Loucy (cell line): ENCODE measurements around the gene CFAP45.

Source experiments
- H2AFZ ChIP-seq: fragments of 200-600 bp; sonication (generic); 2 replicates; pipeline ENCODE4 v1.6.0; 2016; ENCODE audit warnings: antibody characterized with exemption, mild to moderate bottlenecking, low read length, moderate library complexity
- H3F3A ChIP-seq: fragments of 200-600 bp; 2 replicates; pipeline ENCODE4 v1.6.0; 2016; ENCODE audit warnings: antibody characterized with exemption, low read depth, mild to moderate bottlenecking
- H3K27me3 ChIP-seq: fragments of 200-600 bp; sonication (generic); 2 replicates; pipeline ENCODE4 v1.6.1; 2014; ENCODE audit warnings: low read length, mild to moderate bottlenecking; ENCODE audit not compliant: insufficient read depth, poor library complexity, severe bottlenecking
- H3K36me3 ChIP-seq: fragments of 200-600 bp; sonication (generic); 2 replicates; pipeline ENCODE4 v1.6.1; 2016; ENCODE audit warnings: low read length; ENCODE audit not compliant: insufficient read depth
- H3K4me1 ChIP-seq: fragments of 200-600 bp; sonication (generic); 2 replicates; pipeline ENCODE4 v1.5.1; 2014; ENCODE audit warnings: low read length, mild to moderate bottlenecking; ENCODE audit not compliant: insufficient read depth, poor library complexity, severe bottlenecking
- H3K4me2 ChIP-seq: fragments of 200-600 bp; sonication (generic); 2 replicates; pipeline ENCODE4 v1.6.0; 2014; ENCODE audit warnings: antibody characterized with exemption, low read length, low read depth, mild to moderate bottlenecking; ENCODE audit not compliant: poor library complexity, severe bottlenecking
- H3K4me3 ChIP-seq: fragments of 200-600 bp; sonication (generic); 2 replicates; pipeline ENCODE4 v1.5.1; 2014; ENCODE audit warnings: low read length, mild to moderate bottlenecking, mixed read lengths; ENCODE audit not compliant: poor library complexity, severe bottlenecking
- H3K79me2 ChIP-seq: fragments of 200-600 bp; sonication (generic); 2 replicates; pipeline ENCODE4 v1.6.1; 2014; ENCODE audit warnings: low read length; ENCODE audit not compliant: insufficient read depth
- H3K9ac ChIP-seq: fragments of 200-600 bp; sonication (generic); 2 replicates; pipeline ENCODE4 v1.6.0; 2014; ENCODE audit warnings: mild to moderate bottlenecking, low read depth, low read length, moderate library complexity; ENCODE audit not compliant: poor library complexity, severe bottlenecking
- H3K9me2 ChIP-seq: fragments of 200-600 bp; sonication (generic); replicated peaks from 2 replicates; pipeline ENCODE4 v1.6.1; 2016; ENCODE audit warnings: low read depth, low read length, mixed read lengths
- H3K9me3 ChIP-seq: fragments of 200-600 bp; sonication (generic); 2 replicates; pipeline ENCODE4 v1.6.1; 2014; ENCODE audit warnings: mild to moderate bottlenecking, antibody characterized with exemption, low read length, low read depth; ENCODE audit not compliant: insufficient read depth
- H4K20me1 ChIP-seq: fragments of 200-600 bp; sonication (generic); 2 replicates; pipeline ENCODE4 v1.6.0; 2014; ENCODE audit warnings: antibody characterized with exemption, low read length, mild to moderate bottlenecking; ENCODE audit not compliant: insufficient read depth, poor library complexity, severe bottlenecking
- CTCF ChIP-seq: fragments of 200-600 bp; sonication (generic); conservative IDR thresholded peaks from 2 replicates; pipeline ENCODE4 v1.5.1; 2014; ENCODE audit warnings: mild to moderate bottlenecking, antibody characterized with exemption, low read length
- EZH2phosphoT487 ChIP-seq: fragments of 200-600 bp; IDR thresholded peaks from 2 replicates; pipeline ENCODE4 v1.6.1; 2018; ENCODE audit warnings: antibody characterized with exemption, mild to moderate bottlenecking, moderate library complexity, borderline replicate concordance

Gene CFAP45

DNA sequence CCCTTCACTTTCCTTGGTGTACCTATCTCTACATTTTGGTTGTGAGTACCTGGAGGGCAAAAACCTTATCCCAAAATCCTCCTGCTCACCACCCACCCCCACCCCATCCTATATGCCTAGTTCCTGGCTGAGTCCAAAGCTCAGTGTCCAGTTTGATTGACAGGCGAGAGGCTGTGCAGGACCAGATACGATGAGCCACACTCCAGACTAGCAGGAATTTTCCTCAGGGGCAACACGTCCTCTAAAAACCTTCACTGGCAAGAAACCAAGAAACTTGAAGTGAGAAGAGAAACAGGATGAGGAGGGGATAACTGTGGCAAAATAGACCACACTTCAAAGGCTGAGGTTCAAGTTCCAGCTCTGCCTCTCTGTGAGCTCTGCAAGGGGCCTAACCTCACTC, 74.4 kb downstream of the CFAP45 start:
- Histone ChIP-seq H3K9ac (peak overlapping the region; percentile 29), H3K9me3 (no peaks in the 10 kb centered on the region), H3K36me3 (no peaks in the 10 kb centered on the region), H4K20me1 (no peaks in the 10 kb centered on the region), H3F3A (no peaks in the 10 kb centered on the region), H3K4me3 (no peak overlapping the region), H3K4me1 (peaks cover 36% of the 10 kb centered on the region), H3K79me2 (no peaks in the 10 kb centered on the region), H3K9me2 (no peaks in the 10 kb centered on the region), H2AFZ (0 out of 2 replicates have a peak overlapping the region, but pooled peaks have one; percentile 14), H3K27me3 (no peaks in the 10 kb centered on the region), H3K4me2 (peak overlapping the region; percentile 21)
- TF ChIP-seq EZH2phosphoT487 (no peak), CTCF (no peak)

DNA sequence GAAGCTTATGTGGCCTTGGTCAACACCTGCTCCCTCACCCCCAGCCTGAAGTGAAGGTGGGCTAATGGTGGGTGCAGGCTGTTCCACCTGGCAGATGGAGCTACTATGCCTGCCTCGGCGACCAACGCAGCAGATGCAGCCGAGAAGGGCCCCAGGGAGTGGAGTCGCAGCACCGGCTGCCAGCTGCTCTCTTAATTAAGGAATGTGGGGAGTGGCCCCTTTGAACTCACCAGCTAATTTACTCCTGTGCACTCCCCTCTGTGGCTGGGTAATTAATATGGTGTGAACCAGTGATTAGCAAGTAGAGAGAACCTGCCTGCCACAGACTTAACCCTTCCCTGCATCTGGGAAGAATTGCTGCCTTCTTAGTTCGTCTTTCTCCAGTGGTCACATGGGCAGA, 76.6 kb downstream of the CFAP45 start:
- no peak overlapping the region for H3K4me2 ChIP-seq

More for the DNA sequence above, 76.6 kb downstream of the CFAP45 start:
- Histone ChIP-seq H3K79me2 (no peaks in the 10 kb centered on the region), H3K9me3 (no peaks in the 10 kb centered on the region), H3K36me3 (no peaks in the 10 kb centered on the region), H4K20me1 (no peaks in the 10 kb centered on the region), H3K4me1 (peaks cover 36% of the 10 kb centered on the region), H3K9ac (no peak overlapping the region), H3K9me2 (no peaks in the 10 kb centered on the region), H2AFZ (no peak overlapping the region), H3K27me3 (no peaks in the 10 kb centered on the region), H3F3A (no peaks in the 10 kb centered on the region), H3K4me3 (no peak overlapping the region)
- TF ChIP-seq CTCF, result no peak
- TF ChIP-seq EZH2phosphoT487, result no peak
